Embryonic facial prominence (tissue), 1 donor: ENCODE data around the gene B3GNT2.
"Not testable (repeated sequence)": the region's sequence is repeated elsewhere in the genome, so short reads cannot be mapped to it uniquely, and the experiment has no call there.

ENCODE experiments used
- DNase-seq: peaks from one replicate; pipeline ENCODE4 v3.0.0-alpha.2; 2016; ENCODE audit errors: extremely low spot score

B3GNT2 gene

DNA sequence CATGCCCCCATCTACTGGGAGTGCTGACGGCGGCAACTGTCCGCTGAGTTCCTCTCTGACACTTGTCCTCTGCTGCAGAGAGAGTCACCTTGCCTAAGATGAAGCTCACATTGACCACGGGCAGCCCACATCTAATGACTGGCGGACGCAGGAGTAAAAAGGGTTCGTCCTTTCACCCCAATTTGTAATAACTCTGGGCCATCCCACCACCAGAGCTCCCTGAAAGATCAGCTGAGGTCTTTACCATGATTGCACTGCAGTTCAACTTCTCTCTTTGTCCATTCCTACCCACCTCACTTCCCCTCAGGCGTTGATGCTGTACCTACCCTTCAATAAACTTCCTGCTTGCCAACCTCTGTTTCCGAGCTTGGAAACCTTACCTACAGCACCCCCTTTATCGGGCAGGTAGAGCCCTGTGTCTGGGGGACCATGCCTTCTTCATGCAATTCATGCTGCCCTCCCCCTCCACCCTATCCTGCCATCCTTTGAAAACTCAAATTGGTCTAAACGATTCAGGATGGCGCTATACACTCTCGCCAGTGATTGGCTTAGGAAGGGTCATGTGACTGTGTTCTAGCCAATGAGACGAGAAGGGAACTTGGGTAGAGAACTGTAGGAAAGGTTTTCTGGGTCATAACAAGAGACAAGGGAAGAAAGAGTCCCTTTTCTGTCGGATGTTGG, 10.3 kb upstream of the B3GNT2 start:
- DNase-seq: no peak

DNA sequence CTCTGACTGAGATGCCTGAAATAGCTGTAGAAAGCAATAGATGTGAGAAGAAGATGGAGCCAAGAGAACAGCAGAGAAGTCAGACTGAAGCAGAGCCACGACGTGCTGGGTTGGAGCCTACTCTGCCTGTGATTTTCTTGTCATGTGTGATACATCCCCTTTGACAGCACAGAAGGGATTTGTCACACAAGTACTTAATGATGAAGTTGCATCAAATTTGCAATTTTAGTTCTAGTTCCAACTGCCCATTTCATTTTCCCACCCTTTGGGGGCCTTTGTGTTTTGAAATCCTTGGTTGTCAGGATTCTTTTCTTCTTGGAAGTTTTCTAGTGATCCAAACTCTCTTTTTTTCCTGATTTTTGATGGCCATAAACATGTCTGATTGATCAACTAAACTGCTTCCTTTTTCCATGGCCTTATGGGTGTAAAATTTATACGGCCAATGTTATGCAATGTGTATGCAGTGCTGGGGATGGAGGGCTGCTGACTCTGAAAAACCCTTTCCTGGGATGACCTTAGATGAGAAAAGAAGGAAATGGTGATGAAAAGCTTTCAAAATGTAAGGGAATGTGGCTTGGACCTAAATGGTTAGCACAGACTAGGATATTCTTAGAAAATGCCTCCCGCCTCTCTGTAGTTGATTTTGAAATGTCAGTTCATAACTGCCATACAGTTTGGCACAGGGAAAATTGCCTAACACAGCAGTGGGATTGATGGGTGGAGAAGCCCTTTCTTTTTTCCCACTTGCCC, 9.6 kb upstream of the B3GNT2 start:
- DNase-seq: no peak

DNA sequence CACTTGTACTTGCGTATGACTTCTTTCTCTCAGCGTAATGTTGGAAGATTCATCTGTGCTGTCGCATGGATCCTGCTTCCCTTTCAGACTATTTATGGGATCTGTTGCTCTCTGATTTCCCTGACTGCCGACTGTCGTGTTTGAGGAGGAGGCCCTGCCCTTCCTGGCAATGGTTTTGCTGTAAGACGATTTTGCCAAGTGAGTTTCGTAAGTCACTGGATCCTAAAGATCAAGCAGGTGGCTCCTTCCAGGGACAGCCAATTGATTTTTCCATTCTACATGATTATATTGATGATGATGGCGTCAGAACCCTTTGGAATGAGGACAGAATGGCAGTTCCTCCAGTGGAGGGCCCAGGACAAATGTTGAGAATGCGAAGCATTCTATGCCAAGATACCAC, 8.7 kb upstream of the B3GNT2 start:
- DNase-seq: no peak

DNA sequence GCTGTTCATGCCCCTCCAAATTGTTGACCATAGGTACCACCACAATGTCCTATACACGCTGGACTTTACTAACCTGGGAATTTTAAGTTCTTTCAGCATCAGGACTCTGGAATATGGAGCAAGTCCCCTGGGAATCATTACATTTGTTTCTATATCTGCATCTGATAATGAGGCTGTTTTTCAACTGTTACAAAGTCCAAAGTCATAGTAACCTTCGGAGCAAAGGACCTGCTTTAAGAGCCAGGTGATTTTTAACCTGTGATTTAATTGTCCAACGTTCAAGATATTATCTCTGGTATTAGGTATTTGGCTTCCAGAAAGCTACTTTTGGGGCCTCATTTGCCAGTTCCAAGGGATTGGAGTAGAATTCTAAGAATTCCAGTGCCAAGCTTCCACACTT, 7.5 kb upstream of the B3GNT2 start:
- DNase-seq: no peak

DNA sequence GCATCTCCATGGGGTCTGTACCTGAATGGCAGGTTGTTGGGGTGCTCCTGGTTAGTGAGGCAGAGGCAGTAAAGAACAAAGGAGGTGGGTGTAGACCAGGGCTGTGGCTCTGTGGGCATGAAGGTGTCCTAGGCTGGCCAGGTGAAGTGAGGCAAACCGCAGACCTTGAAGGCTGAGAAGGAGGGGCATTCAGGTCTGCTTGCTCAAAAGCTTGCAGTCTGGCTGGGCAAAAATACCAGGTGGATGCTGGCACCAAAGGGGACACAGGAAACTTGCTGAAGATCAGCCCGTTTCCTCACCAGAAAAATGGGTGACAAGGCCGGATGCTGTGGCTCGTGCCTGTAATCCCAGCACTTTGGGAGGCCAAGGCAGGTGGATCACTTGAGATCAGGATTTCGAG, 6.7 kb upstream of the B3GNT2 start:
- DNase-seq: no peak

DNA sequence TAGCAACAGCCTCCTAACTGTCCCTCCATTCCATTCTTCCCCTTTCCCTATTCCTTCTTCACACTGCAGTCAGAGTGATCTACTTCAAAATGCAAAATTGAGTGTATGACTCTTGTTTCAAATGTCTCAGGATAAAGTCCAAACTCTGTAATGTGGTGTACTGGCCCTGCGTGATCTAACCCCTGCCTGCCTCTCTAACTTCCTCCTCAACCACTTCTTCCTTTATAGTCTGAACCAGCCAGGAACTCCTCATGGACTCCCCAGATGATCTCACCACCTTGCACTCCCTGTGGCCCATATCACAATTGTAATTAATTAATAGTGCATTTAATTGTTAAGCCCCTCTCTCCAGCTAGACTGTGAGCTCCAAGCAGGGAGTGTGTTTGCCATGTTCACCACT, 3.1 kb upstream of the B3GNT2 start:
- no peak for DNase-seq

DNA sequence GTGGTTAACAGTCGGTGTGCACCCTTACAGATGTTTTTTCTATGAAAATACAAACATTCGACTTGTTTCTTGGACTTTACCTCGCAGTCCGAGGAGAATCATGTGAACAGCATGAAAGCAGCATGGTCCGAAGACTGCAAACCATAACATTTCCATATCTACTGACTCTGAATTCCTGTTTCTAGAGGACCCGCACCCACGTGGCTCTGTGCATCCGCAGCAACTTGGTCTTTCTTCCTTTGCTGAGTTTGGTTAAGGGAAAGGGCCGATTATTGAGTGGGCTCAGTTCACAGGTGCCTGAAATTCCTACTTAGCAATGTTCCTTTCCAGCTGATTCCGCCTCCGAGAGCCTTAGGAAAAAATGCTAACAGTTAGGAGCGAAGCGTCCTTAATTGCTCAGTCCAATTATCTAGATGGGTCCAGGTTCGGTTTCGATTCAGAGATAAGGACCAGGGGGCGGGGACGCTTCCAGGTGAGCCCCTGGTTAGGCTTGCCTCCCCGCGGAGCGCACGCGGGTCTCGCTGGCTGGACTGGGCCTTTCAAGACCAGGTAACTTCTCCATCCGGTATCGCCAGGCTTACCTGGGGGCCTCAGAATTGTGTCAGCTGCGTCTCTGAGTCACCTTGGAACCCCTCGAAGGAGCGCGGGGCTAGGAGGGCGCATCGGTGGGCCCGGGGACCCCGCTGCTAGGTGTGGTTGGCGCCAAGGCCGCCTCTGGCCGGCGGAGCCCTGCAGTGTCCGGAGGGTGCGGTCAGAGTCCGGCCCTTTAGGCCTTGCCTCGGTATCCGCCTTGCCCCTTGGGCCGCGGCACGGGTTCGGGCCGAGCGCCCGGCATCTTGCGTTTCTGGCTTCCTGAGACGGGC, 1.1 kb upstream of the B3GNT2 start:
- no peak for DNase-seq

DNA sequence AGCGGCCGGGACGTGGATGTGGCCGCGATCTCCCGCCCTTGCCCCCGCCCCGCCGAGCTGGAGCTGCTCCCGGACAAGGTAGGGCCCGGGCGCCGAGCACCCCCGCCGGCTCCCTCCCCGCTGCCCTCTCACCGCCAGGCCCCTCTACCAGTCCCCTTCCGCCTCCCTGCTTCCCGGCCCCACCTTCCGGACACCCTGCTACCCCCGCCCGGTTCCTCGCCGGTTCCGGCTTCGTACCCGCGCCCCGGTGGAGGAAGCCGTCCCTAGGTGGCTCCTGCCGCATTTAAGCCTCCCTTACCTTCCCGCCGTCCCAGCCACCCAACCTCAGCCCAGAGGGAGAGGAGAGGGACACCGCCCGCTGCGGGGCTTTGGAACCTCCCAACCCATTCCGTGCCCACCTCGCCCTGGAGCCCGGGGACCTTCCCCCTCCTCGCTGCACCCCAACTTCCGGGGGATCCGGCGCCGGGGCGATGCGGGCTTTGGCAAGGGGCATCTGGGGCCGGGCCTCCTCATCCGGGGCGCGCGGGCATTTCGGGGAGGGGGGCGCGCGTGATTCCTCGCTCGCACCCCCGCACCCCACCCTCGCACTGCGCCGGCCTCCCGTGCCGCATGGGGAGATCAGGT, 475 bp downstream of the B3GNT2 start:
- DNase-seq: no peak

DNA sequence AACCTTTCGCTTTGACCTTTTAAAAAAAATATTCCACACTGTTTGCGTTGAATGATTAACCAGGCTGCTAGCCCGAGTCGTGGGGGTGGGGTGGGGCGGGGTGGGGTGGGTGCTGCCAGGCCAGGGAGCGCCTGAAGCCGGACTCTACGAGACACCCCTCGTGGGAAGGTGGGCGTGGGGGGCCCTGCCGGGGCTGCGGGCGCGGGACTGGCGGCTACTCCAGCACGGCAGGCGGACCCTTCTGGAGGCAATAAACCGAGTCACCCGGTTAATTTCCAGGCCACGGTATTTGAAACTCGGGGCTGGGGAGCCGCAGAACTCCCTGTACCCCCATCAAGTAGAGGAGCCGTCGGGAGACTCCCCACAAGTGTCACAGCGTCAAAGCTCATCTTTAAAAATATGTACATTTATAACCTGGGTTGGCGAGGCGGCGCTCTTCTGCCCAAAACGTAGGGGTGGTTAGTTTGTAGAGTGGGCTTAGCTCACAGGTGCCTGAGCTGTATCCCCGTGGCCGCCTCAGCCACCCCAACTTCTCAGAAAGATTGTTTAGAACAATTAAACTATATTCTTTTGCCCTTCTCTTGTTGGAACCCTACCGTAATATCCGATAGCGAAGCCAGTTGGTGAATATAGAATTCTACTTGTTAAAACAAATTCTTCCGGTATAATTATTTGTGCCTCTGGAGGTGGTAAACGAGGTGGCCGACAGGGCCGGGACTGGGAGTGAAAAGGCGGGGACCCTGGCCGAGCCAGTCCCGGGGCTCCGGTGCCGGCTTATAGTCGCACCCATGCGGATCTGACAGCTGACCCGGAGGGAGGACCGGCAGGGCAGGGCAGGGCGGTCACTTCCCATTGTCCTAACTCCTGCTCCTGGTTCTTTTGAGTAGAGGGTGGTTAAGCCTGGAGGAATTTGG, 1.4 kb downstream of the B3GNT2 start:
- DNase-seq: no peak

DNA sequence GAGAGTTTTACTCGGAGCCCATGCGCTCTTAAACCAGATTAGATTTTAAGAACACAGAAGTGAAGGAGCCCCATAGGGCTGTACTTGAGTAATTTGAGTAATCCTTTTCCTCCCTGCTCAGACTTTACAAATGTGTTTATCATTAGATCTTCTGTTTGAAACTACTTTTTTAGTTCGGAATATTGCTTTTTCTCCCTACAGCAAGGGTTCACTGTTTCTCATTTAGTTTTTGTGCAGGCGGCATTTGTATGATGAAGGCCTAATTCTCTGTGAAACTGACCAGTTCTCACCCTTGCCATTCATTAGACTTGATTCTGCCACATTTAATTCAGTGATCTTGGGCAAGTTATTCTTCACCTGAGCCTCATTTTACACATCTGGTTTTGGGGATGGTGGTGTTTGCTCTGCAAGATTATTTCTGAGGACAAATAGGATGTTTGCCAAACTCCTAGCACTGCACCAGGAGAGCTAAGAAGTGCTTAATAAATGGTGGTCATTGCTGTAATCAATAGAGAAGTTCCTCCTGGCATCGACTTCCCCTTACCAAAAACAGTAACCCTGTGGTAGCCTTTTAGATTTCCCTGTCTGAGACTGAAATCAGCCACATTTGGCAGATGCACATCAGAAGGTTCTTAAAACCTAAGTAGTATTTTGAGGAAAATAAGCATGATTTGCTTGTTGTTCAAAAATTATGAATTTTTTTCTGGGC, 2.2 kb downstream of the B3GNT2 start:
- DNase-seq: no peak

DNA sequence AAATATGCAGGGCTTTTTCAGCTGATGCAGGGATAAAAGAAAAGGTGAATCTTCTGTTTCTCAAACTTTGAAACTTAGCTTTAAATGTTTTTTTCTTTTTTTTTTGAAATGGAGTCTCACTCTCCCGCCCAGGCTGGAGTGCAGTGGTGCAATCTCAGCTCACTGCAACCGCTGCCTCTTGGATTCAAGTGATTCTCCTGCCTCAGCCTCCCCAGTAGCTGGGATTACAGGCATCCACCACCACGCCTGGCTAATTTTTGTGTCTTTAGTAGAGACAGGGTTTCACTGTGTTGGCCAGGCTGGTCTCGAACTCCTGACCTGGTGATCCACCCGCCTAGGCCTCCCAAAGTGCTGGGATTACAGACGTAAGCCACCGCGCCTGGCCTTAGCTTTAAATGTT, 2.9 kb downstream of the B3GNT2 start:
- not testable (repeated sequence) for DNase-seq

DNA sequence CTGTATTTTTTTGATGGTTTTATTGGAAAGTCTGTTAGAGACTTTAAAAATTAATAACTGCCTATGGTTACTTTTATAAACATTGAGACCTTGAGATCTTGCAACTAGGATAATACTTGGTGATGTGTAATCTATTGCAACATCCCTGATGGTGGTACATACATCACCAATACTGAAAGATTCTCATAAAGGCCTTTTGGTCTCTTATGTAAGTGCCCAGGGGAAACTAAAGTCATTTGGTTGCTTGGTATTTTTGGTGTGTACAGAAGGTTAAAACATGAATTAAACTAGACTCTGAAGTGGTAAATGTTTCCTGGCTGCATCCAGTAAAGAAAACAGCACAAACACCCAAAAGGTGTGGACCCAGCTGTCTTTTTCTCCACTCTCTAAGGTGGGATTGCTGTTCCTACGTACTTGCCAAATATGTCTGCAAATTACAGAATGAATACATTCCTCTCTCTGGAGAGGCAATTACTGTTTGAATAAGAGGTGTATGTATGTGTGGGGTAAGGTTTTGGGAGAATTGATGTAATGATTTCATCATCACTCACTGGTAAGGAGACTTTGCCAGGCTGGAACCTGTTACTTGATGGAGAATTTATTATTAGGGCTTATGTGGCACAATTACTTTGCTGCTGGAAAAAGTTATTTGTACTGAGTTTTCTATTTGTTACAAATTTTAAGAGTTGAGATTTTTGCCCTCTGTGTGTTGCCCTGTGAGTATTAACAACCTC, 3.6 kb downstream of the B3GNT2 start:
- no peak for DNase-seq

DNA sequence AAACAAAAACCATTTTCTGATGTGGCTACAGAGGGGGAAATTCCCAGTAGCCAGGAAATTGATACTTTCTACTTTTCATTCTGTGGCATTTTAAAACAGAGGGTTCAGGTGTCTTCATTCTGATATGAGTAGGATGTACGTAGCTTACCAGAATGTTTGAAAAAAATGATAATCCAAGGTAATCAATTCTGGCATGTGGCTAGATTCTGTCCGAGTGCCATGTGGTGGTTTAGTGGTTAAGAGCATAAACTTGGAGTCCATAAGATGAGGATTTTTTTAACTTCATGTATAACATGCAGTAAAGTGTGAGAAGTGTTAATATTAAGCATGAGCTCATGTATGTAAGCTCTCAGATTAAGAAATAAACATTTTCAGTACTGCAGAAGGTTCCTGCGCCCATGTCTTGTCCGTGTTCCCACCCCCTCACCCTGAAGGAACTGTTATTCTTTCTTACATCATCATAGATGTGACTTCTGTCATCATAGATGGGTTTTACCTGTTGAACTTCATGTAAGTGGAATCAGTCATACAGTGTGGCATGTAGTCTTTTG, 4.5 kb downstream of the B3GNT2 start:
- DNase-seq: no peak

DNA sequence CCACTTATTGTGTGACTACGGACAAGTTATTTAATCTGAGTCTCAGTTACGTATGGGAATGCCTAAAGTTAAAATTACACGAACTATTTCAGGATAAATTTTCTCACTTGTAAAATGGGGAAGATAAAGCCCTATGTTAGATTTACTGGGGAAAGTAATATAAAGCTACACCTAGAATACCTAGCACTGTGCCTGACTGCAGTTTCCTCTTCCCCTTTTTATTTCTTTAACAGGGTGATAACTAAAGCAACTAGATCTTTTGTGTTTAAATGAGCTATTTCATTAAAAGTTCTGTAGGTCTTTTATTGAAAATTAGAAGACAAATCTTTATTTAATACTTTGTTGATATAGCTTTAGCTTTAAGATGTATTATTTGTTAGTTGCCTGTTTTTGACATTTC, 5.0 kb downstream of the B3GNT2 start:
- no peak for DNase-seq

DNA sequence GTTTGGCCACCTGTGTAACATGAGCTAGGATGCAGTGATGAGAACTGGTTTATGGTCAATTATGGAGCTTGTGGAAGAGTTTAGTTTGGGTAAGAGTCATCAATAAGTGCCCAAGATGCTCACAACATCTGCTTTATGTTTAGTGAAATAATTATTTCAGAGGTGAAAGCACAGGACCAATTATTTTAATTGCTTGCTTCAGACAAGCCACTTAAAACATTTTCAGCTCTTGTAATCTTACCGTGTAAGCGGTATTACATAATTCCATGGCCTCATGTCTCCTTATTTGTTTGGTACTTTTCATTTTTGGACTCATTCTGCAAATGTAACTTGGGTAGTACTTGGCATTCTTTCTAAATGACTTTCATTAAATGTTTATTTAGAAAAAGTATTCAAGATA, 5.4 kb downstream of the B3GNT2 start:
- no peak for DNase-seq

DNA sequence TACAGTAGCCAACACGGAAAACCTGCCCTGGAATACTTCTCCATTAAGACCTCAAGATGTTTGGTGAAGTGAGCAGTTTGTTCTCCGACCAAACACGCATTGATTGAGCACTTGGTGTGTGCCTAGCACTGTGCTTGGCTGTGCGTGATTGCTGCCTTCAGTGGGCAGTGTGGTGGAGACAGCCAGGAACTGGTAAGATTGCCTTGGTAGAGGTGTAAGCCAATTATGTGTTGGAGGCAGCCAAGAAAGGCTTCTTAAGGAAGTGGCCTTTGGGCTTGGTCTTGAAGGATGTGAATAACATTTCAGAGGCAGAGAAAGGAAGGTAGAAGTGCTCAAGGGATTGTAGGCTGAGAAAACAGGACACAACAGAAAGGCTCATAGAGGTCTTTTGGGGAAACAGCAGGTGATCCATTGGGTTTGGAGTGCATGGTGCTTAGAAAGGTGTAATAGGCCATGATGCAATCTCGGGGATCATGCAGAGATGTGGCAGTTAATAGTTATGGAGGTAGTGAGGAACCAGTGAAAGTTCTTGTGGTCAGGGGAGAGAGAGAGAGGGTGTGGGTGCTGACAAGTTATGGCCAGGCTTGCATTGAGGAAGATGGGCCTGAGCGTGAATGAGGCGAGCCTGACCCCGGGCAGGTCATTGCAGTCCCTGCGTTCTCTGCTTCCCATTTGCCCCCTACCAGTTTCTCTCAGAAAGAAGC, 6.3 kb downstream of the B3GNT2 start:
- DNase-seq: no peak

DNA sequence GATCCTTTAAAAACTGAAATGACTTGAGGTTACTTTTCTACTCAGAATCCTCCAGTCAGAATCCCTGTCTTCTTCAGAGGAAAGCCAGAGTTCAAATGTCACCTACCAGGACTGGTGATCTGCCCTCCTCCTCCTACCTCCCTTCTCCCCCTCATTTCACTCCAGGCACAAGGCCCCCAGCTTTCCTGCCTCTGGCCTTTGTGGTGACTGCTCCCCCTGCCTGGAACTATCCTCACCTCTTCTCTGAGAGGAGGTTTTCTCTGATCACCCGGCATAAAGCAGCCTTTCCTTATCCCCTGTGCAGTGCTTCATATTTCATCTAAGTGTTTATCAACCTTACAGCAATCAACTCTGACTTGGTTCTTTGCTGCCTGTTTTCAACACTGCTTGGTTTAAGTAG, 6.8 kb downstream of the B3GNT2 start:
- DNase-seq: no peak

DNA sequence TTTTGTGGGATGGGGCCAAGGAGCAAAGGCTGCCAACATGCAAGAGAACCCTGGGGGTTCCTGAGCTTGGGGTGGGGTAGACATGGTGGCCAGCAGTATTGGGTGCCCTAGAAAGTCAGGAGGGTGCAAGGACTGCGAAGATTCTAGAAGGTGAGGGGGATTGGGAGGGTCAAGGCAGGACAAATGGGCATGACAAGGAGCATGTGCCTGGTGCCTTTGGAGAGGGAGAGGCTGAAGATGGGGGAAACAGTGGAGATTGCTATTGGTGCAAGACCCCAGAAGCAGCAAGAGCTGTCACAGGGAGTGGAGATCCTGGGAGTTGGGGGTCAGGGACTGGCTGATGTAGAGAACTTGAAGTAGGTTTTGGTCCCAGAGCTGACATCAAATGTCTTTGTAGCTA, 7.5 kb downstream of the B3GNT2 start:
- no peak for DNase-seq

DNA sequence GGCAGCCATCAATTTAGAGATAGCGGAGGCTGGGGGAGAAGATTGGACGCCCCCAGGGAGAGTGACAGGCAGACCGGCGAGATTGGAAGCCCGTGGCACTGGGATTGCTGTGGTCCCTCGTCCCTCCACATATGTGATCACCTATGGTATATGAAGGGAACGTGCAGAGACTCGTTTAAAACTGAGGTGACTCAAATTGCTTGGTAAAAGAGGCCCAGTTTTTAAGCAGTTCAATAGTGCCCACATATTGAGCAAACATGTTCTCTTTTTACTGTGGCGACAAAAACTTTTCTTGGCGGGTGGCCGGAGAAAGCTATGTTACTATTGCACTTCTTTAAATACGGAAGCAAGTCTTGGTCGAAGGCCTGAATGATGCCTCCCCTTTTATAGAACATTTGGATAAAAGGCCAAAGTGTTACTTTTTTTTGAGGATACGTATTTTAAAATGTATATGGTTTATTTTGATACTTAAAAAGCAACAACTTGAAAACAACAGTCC, 9.1 kb downstream of the B3GNT2 start:
- DNase-seq: no peak
